ENCODE results near the gene ECM2. TPM values are rescaled to one million over a fixed set of nuclear protein-coding genes. Genes with fewer than 3 reads are reported as not detected.

ECM2 gene
- total and polyA plus RNA-seq, 7 donors, result 1.2 to 19.7 (median 5.4) TPM; not detected in 1

GRCh38 chr9:92499701-92500100, 36.1 kb downstream of the ECM2 start:
- Histone ChIP-seq H3K4me3 (no peak overlapping the region), H3K36me3 (no peaks in the 10 kb centered on the region), H3K27ac (peak overlapping the region in 3 of 4 donors; percentile 11 to 87 (median 46)), H3K9me3 (no peaks in the 10 kb centered on the region), H3K4me1 (peaks cover 0 to 71% (median 50%) of the 10 kb centered on the region in 4 donors), H3K27me3 (no peaks in the 10 kb centered on the region)
- TF ChIP-seq EP300 (IDR thresholded peaks at IDR 0.05) (no peak), POLR2AphosphoS5 (IDR thresholded peaks at IDR 0.05) (no peak), POLR2A (IDR thresholded peaks at IDR 0.05) (no peak), CTCF (IDR thresholded peaks at IDR 0.05) (no peak)
- no peak for DNase-seq
- whole genome bisulfite sequencing, 2 donors, result 75 to 78% methylated on average over 2 of the region's 2 CpGs
- intact Hi-C loops (cut with DNase I), result no loop called here

- 87 to 88% methylated on average over 5 of the region's 5 CpGs for WGBS, 2 donors
- TF ChIP-seq POLR2A (IDR thresholded peaks at IDR 0.05) (no peak), CTCF (IDR thresholded peaks at IDR 0.05) (no peak), EP300 (IDR thresholded peaks at IDR 0.05) (no peak), POLR2AphosphoS5 (IDR thresholded peaks at IDR 0.05) (no peak)
- intact Hi-C loops (cut with DNase I), result no loop called here
- H3K4me3 ChIP-seq, result no peak overlapping the region
- peaks cover 0 to 67% (median 37%) of the 10 kb centered on the region in 4 donors for H3K4me1 ChIP-seq
- H3K36me3 ChIP-seq, result no peaks in the 10 kb centered on the region
- H3K27ac ChIP-seq, result peak overlapping the region in 2 of 4 donors; percentile 49 to 53
- H3K27me3 ChIP-seq, result no peaks in the 10 kb centered on the region
- DNase-seq, result no peak
- H3K9me3 ChIP-seq, result no peaks in the 10 kb centered on the region
Measured at GRCh38 chr9:92496396-92497176, 39.2 kb downstream of the ECM2 start.

GRCh38 chr9:92494856-92495255, 40.9 kb downstream of the ECM2 start:
- WGBS, 2 donors, result 96% methylated on average over 2 of the region's 2 CpGs

GRCh38 chr9:92493749-92494387, 41.9 kb downstream of the ECM2 start:
- intact Hi-C loops (cut with DNase I), result no loop called here
- TF ChIP-seq CTCF (IDR thresholded peaks at IDR 0.05) (no peak), POLR2A (IDR thresholded peaks at IDR 0.05) (no peak), POLR2AphosphoS5 (IDR thresholded peaks at IDR 0.05) (no peak)
- Histone ChIP-seq H3K36me3 (no peaks in the 10 kb centered on the region), H3K27ac (peak overlapping the region in 2 of 4 donors; percentile 58 to 65), H3K4me1 (peaks cover 0 to 73% (median 33%) of the 10 kb centered on the region in 4 donors), H3K9me3 (no peaks in the 10 kb centered on the region), H3K27me3 (no peaks in the 10 kb centered on the region), H3K4me3 (no peak overlapping the region)
- 89 to 90% methylated on average over 9 of the region's 9 CpGs for WGBS, 2 donors
- DNase-seq, result no peak

More at GRCh38 chr9:92494856-92495255, 40.9 kb downstream of the ECM2 start:
- Histone ChIP-seq H3K27me3 (no peaks in the 10 kb centered on the region), H3K27ac (peak overlapping the region in 2 of 4 donors; percentile 41 to 60), H3K4me1 (peaks cover 0 to 65% (median 30%) of the 10 kb centered on the region in 4 donors), H3K9me3 (no peaks in the 10 kb centered on the region), H3K4me3 (no peak overlapping the region), H3K36me3 (no peaks in the 10 kb centered on the region)
- intact Hi-C loops (cut with DNase I), result no loop called here
- no peak for DNase-seq
- TF ChIP-seq EP300 (IDR thresholded peaks at IDR 0.05) (no peak), POLR2A (IDR thresholded peaks at IDR 0.05) (no peak), POLR2AphosphoS5 (IDR thresholded peaks at IDR 0.05) (no peak), CTCF (IDR thresholded peaks at IDR 0.05) (no peak)

Data from sigmoid colon (tissue), 7 donors.